GM21529 (cell line): ENCODE results near the gene BLCAP.
A peak's percentile ranks its signal among the peaks of the same experiment; 100 is the strongest.
"Not testable (repeated sequence)": the region's sequence is repeated elsewhere in the genome, so short reads cannot be mapped to it uniquely, and the experiment has no call there.

Source experiments
- ATAC-seq: cut with Tn5 transposase; IDR thresholded peaks from one replicate; pipeline ENCODE4 v1.9.1; 2021; ENCODE audit not compliant: unreplicated experiment

The BLCAP gene, protein sequence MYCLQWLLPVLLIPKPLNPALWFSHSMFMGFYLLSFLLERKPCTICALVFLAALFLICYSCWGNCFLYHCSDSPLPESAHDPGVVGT

DNA sequence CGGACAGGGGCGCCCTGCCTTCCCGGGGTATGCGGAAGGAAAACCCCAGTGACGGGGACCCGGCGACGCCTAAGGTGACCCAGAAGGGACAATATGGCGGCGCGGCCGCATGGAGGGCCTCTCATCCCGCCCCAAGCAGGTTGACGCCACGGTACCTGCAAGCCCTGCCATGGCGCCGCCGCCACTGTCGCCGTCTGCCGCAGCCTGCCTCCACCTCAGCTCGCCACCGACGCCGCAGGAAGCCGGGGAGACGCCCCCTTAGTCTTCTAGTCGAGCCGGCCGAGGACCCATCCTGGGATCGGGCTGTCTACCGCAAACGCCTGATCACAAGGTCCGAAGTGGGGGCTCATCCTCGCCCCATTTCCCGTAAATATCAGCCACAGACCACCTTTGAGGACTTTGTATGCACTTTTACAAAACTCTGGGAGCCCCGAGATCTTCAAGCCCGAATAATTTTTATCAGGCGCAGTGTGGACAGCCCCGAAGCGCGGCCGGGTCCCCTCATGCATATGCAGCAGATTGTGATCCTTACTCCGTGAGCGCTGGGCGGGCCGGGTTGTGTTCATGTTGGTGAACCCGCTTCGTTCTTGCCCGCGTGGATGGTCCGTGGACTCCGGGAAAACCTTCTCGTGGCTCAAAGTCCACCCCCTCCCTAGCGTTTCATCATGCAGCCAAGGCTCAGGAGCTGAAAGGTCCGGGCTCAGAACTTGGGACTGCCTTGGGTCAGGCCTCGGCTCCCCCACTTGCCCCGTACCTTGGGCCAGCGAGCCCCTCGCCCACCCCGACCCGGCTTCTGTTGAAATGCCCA is at the start of gene BLCAP:
Gene BLCAP, minus strand, starts transcription at position 239 of the 808 bp plus-strand sequence. CDS start 8,702 bp downstream, outside the sequence.
- peak; percentile 81 for ATAC-seq

GRCh38 chr20:37577436-37577835 is 49.8 kb upstream of the BLCAP start:
- ATAC-seq = not testable (repeated sequence)

DNA sequence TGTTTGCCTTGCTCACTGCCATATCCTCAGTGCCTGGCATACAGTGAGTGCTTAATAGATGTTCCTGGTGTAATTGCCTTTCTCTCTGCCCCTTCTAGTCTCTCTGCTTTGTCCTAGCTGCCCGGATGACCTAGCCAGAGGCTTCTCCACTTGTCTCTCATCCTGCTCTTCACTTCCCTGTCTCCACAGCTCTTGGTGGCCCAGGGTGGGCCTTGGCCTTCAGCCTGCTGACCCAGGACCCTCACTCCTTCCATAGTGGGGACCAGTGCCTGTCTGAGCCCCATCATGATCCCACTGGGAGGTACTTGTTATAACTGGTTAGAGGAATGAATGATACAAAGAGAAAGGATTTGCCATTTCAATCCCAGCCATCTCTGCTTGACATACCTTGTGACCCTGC is 49.2 kb upstream of the BLCAP start:
- ATAC-seq = no peak

DNA sequence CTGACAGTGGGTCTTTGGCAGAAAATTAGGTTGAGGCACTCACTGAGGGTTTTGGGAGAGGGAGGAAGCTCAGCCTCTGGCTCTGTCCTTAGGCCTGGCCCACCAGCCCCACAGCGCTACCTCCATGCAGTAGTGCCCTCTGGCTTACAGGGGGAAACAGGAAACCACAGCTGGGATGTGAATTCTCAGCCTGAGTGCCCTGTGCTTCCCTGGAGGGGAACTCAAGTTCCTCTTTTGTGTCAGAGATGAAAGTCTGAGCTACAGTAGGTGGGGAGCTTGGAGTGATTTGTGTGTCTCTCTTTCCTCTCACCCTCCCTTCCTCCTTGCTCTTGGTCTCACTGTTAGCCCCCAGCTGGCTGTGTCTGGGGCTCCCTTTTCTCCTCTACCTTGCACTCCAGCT is 48.2 kb upstream of the BLCAP start:
- ATAC-seq = no peak

DNA sequence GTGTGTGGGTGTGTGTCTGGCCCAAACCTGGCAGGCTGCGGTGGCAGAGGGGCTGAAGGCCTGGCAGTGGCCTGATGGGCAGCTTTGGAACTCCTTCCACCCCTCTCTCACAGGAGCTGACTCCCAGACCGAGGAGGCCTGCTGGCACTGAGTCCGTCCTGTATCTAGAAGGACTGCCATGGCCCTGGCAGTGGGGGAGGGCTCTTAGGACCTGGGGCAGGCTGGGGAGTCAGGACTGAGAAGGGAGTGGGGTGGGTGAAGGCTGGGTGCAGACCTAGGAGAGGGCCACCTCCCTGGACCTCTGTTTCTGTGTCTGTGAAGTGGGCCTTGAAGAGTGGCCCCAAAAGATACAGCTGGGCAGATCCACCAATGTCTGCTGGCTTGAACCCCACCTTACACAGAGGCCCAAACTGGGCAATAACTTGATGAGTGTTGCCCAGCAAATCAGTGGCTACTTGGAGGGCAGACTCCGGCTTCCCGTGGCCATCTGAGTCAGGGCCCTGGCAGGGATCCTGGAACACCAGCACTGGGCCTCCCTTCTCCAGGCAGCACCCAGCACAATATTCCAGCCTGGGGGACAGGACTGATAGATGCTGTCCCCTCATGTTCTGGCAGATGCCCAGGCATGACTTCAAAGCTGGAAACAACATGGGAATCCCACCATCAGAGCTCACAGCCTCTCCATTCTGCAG is 46.7 kb upstream of the BLCAP start:
- no peak for ATAC-seq

DNA sequence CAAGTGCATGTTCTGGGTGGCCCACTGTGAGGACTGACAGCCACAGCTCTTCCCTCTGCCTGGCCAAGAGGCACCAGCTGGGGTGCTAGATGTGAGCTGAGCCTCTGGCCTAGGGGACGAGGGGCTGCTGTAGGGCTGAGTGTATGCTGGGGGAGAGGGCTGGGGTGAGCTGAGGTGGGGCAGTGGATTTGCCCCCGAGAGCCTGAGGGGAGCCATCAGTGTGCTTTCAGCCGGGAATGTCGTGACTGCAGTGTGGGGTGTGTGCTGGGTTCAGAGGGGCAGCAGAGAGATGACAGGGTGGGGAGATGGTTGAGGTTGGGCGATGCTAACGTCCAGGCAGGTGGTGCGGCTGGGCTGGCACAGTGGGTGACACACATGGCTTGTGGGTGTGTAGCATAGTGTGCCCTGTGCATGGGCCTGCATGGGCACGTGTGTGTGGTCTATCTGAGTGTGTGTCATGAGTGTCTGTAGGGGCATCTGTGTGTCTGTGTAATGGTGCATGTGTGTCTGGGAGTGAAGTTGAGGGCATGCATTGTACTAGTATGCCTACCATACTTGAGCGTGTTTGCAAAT is 46.0 kb upstream of the BLCAP start:
- ATAC-seq = no peak

GRCh38 chr20:37571033-37571432 is 43.4 kb upstream of the BLCAP start:
- ATAC-seq = no peak

- no peak for ATAC-seq
Observed at GRCh38 chr20:37570419-37570818, 42.7 kb upstream of the BLCAP start.

DNA sequence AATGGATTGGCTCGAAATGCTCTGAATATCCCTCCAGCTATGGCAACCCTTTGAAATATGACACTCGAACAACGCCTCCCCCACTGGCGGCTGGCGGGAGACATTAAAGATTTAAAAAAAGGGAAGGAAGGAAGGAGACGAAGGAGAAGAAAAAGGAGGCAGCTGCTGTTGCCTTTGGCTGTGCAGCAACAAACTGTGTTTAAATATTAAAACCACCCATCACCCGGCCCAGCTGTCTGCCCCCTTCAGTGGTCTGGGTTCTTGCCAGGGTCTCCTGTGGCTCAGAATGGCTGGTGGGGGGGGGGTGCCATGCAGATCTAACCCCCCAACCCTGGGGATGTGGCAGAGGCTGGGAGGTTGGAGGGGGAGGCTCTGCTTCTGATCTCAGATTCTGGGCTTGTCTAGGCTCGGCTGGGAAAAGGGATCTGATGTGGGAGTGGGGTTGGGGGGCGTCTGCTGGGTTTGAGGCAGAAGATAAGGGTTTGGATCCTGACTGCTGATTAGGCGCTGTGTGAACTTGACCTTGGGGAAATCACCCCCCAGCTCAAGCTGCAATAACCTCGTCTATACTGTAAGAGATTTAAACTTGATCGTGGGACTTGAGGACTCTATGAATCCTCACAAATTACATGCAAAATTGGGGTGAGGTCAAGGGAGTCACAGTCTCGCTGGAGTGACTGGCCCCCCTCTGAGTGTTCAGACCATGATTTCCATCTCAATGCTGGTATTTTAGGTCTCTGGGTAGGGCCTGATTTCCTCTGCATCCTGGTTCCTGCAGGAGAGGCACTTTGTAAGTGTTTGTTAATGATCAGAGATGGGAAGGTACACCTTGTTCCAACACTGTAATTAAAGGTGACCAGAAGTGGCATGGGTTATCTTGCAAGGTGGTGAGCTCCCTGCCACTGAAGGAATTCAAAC is 40.3 kb upstream of the BLCAP start:
- ATAC-seq = no peak

DNA sequence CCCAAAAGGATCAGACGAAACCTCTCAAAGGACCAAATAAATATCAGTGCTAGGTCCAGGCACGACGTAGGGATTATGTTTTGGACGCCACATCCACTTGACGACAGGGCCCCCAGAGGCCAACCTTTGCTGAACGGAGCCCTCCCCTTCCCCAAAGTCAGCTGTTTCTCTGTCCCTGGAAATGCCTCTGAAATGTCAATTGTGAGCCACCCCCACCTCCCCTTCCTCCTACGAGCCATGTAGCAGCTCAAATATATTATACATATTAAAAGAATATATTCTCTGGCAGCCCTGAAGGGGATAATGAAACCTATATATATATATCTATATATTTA is 39.6 kb upstream of the BLCAP start:
- no peak for ATAC-seq

- ATAC-seq = no peak
Observed at GRCh38 chr20:37566590-37567330, 39.1 kb upstream of the BLCAP start.

DNA sequence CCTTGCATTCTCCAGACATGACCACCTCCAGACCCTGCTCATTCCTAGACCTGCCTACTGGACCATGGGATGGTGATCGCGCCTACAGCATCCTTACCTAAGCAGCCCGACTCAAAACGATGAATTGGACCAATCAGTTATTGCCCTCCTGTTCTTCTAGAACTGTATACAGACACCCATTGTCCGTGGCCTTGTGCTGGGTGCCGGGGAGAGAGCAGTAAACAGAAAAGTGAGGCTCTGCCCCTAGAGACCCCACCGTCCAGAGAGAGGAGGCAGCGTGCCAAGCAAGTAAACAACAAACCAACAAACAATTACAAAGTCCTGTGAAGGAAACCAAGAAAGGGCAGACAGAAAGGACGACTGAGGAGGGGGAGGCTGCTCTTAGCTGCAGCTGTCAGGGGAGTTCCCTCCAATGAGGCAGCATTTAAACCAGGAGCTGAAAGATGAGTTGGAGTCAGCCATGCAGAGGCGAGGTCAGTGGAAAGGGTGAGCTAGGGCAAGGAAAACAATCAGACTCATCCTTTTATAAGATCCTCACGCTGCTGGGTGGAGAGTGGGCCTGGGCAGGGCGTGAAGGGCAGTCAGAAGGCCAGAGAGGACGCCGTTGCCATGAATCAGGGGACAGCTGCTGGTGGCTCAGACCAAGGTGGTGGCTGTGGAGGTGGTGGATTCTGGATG is 37.6 kb upstream of the BLCAP start:
- ATAC-seq = no peak

GRCh38 chr20:37564388-37565133 is 36.9 kb upstream of the BLCAP start:
- ATAC-seq = no peak

DNA sequence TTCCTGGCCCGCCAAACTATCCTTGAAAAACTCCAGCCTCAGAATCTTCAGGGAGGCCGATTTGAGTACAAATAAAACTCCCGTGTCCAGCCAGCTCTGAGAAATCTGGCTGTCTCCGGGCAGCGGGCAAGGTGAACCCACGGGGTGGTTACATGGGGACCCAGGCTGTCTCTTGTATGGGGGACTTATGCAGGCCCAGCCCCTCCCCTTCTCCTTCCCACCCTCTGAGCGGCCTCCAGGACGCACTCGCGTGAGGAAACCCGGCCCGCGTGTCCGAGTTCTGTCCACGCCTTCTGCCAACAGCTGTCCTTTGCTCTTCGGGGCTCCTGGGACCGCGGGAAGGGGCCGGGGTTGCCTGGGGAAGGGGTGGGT is 36.3 kb upstream of the BLCAP start:
- no peak for ATAC-seq

GRCh38 chr20:37562695-37563480 is 35.2 kb upstream of the BLCAP start:
- ATAC-seq = no peak

DNA sequence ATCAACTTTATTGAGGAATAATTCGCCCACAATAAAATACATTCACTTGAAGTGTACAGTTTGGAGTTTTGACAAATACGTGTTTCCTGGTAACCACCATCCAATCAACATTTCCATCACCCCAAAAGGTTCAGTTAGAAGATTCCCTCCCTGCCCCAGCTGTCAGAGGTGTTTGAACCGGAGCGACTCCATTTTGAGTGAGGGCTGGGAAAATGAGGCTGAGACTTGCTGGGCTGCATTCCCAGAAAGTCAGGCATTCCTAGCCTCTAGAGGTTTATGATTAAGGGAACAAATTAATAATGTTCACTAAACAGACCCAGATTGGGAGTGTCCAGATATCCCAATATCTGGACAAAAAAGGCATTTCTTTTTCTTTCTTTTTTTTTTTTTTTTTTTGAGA is 33.0 kb upstream of the BLCAP start:
- no peak for ATAC-seq

DNA sequence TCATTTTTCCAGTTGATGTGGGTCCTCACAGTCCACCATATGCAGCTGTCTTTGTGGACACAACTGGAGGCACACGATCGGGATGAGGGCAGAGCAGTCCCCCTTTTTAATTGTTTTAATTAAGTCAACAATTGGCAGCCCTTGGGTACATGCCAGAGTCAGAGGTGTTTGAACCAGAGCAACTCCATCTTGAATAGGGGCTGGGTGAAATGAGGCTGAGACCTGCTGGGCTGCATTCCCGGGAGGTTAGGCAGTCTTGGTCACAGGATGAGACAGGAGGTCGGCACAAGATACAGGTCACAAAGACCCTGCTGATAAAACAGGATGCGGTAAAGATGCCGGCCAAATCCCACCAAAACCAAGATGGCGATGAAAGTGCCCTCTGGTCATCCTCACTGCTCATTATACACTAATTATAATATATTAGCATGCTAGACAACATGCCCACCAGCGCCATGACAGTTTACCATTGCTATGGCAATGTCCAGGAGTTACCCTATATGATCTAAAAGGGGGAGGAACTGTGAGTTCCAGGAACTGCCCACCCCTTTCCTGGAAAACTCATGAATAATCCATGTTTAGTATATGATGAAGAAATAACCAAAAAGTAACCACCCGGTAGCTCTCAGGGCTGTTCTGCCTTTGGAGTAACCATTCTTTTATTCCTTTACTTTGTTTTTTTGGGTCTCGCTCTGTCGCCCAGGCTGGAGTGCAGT is 31.8 kb upstream of the BLCAP start:
- ATAC-seq = no peak

DNA sequence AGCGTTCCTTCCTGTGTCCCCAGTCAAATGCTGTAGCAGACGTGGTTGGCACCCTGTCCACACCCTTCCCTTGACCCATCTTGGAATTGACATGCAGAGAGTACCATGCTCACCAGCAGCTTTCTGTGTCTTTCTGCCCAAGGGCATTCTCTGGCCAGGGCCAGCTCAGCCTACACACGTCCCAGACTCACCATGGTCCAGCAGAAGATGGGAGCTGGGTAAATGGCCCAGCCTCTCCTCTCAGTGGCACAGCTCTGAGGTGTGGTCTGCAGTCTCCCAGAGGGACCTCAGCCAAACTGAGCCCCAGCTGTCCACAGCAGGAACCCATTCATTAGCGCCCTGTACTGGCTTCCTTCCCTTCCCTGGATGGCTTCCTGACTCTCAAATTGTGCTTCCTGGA is 31.1 kb upstream of the BLCAP start:
- ATAC-seq = no peak
